Right renal cortex interstitium (tissue), 3 donors: ENCODE results near the gene PTTG1IP. TPM values are rescaled to one million over a fixed set of nuclear protein-coding genes. Genes with fewer than 3 reads are reported as not detected.

Experiments used
- DNase-seq, 3 donors: peaks; one replicate each; pipeline ENCODE4 v3.0.0-alpha.2; 2013; ENCODE audit warnings: low read depth in 3 of 3, low spot score in 2 of 3
- polyA plus RNA-seq, 3 donors: library from polyadenylated mRNA; unstranded; fragments of 120-200 nt; gene quantifications; one replicate each; pipeline ENCODE4 v1.2.1, GENCODE V29; 2013; ENCODE audit not compliant: insufficient read length in 3 of 3

PTTG1IP gene
- polyA plus RNA-seq, 3 donors: 262 to 281 (median 279) TPM

DNA sequence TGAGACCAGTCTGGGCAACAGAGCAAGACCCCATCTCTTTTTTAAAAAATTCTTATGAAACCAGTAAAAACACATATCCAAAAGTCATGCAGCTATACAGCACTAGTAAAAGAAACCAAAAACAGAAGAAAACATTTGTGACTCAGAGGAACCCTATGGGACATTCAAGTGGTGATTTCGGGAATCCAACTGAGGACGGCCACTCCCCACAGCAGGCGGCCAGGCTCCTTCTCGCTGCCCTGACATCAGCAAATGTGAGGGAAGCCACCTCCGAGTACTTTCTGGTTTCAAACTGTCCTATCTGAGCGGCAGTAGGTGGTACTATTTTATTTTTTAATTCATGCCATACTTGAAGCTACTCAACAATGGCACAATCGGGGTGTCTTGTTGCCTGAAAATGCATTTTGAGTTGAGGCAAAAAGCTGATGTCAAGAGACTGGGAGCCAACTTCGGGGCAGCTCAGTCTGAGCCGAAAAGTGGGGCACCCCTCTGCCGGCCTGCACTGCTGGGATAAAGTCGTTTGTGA lies 58.9 kb downstream of the PTTG1IP start:
- DNase-seq: no peak

DNA sequence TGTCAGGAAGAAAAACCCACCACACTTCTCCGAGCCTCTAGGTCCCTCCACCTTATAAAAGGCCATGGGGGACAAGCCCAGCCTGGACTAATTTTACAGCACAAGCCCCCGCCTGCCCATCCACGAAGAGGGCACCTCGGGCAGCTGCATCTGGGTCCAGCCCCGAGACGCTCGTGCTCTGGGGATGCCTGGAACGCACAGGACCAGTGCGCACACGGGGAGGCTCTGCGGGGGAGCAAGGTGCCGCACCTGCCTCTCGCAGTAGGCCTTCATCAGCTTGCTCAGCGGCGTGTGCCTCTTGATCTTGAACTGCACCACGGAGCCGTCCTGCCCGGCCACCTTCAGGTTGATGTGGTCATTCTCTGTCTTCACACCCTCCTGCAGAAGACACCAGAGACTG lies 59.8 kb downstream of the PTTG1IP start:
- no peak for DNase-seq

DNA sequence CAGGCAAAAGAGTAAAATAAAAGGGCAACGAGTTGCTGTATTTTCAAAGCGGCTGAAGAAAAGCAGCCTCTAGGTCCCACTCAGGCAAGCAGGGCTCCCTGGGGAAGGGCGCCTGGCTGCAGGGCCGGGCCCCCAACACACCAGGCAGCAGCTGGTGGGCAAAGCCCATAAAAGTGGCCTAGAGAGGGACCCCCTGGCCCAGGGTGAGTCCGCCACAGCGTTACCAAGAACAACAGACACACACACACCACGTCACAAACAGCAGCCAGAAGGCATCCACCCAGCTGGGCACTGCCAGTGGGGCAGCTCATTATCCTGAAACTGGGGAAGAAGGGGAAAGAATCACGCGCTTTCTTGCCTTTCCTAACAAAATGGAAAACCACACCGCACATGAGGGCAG lies 60.3 kb downstream of the PTTG1IP start:
- no peak for DNase-seq

DNA sequence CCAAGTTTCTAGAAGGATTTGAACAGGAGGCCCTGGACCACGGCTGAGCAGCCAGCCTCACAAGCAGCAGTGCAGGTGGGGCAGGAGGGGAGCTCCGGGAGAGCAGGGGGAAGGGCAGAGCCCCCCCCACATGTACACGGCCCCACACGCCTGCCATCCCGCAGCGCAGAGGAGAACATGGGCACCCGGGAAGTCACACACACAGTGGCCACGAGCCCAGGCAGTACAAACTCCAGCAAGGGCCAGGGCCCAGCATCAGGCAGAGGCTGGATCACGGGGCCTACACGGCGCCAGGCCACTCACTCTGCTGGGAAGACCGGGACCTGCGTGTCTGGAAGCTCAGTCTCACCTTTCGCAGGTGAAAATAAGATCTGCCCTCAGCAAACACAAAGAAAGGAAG lies 60.9 kb downstream of the PTTG1IP start:
- DNase-seq: no peak

DNA sequence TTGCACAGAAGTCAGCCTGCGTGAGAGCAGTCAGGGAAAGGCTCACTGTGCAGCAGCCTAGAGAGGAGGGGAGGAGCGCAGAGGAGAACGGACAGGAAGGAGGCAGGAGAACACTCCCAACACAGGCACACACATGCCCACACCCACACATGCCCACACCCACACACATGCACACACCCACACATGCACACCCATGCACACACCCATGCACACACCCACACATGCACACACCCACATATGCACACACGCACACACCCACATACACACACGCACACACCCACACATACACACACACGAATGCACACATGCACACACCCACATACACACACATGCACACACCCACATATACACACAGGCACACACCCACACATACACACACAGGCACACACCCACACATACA lies 62.7 kb downstream of the PTTG1IP start:
- no peak for DNase-seq

DNA sequence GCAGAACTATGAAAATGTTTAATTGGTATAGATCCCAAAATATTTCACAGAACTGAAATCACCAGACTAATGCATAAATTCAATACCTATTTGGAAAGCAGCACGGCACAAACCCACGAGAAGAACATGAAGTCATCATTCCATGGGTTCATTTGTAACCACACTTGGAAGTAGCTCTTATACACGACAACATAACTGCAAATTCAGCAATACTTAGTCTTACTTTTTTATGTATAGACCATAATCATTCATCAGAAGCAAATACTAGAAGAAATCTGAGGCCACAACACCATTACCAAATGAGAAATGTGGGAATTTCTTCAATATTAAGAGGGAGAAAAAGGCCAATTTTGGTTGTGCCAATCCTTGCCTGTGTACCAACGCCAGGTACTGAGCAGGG lies 67.6 kb downstream of the PTTG1IP start:
- DNase-seq: no peak

DNA sequence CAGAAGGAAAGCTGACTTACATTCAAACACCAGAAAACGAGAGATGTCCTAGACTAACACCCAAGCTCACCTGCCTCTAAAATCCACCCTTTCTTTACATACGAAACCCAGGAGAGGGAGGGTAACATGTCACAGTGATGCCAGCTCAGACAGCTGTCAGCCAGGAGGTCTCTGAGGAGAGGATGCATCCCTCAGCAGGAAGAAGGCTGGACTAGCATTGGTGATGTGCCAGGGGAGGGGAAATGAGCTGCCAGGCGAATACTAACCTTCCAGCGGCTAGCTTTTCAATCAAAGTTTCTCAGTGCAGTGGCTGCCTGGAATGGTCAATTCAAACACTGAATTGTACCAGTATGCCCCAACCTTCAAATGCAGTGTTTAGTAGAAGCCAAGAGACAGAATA lies 68.3 kb downstream of the PTTG1IP start:
- DNase-seq: no peak

DNA sequence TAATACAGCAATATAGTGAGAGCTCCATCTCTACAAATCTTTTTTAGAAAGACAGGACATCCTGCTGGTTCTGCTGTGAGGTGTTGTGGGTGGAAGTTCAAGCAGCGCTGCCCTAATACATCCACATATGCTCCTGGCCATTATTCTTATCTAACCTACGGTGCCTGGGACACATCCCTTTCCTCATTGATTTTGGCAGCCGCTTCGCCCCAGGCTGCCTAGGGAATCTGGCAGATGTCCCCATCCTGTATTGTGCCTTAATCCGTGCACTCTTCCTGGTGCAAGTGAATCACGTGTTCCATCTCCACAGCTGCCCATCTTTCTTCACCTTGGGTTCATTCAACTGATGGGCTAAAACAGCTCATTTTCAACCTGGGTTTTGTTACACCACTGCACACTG lies 68.7 kb downstream of the PTTG1IP start:
- no peak for DNase-seq

DNA sequence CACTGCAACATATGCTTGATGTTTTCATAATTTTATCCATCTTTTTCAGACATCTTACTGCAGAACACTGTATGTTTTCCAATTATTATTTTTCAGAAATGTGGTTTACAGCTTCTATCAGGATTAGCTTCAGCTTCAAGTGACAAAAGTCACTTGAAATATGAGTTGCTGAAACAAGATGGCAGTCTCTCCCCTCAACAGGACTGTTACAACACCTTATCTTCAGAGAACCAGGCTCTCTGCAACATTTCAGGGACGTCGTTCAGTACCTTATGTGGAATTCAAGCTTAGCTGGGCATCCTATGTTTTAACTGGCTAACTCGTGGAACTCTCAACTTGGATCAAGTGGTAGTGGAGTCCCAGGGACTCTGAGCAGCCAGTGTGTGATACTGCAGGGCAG lies 69.8 kb downstream of the PTTG1IP start:
- no peak for DNase-seq

DNA sequence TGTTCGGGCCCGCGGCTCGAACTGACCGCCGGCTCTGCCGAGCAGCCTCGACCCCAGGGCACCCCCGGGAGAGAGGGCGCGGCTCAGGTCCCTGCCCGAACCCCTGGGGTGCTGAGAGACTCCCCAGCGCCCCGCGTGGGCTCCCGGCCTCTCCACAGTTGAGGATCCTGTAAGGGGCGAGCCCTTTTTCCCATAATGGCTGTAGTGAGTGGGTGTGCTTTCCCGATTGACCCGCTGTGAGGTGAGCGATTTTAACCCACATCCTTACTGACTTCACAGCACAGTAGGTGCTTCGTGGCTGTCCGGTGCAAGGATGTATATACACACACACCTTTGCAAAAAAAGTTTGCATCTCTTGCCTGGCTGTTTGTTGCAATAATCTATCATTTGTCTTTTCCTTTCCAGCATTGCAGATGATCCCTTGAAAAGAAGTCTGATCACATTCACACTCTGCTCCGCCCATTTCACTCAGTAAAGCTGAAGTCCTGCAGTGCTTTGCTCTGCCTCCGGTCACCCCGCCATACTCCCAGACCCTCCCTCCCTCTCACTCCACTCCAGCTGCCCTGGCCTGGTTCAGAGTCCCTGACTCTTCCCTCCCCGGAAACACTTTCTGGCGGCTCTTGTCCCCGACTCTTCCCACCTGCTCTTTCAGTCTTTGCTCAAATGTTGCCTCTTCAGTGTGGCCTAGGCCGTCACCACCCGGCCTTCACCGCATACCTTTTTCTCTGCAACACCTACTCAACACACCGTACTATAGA lies 70.9 kb downstream of the PTTG1IP start:
- no peak for DNase-seq

DNA sequence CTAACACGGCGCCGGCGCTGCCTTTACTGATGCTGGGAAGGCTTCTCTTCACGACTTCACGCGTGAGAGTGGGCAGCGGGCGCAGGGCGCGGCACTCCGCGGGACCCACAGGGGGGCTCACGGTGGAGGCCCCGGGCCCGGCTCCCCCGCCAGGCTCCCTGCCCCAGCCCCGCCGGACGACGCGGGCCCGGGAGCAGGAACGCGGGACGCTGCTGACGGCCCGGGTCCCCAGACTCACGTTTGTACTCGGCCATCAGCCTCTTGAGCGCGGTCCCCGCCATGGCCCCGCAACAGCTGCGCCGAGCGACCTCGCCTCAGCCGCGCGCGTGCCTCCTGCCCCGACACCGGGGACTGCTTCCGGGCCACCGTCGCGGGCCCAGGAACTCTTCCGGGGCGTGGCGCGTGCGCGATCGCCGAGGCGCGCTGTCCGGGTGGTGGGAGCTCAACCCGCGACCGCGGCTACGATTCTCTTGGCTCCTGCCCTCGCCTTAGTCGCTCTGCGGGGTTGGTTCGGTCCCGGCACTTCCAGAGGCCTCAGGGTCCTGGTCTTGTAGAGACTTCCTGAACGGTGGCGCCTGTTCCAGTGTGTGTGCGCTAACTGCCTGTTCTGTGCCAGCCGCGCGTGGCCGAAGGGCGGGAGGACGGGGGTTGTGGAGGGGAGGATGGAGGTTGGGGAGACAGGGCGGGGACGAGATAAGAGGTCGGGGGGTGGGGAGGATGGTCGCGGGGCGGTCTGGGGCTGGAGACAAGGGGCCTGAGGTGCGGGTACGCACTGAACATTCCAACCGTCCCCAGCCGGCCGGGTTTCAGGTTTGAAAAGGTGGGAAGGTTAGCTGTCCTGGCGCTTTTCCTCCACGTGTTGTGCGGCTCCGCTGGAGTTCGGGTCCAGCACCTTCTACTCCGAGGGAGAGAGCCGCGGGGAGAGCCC lies 71.8 kb downstream of the PTTG1IP start, which contains the start of gene UBE2G2:
UBE2G2 (minus strand) TSS at position 353 of the 928 bp plus-strand sequence; CDS start at position 281, 72 bp downstream.
- peak in 1 of 3 donors; percentile 73 for DNase-seq

DNA sequence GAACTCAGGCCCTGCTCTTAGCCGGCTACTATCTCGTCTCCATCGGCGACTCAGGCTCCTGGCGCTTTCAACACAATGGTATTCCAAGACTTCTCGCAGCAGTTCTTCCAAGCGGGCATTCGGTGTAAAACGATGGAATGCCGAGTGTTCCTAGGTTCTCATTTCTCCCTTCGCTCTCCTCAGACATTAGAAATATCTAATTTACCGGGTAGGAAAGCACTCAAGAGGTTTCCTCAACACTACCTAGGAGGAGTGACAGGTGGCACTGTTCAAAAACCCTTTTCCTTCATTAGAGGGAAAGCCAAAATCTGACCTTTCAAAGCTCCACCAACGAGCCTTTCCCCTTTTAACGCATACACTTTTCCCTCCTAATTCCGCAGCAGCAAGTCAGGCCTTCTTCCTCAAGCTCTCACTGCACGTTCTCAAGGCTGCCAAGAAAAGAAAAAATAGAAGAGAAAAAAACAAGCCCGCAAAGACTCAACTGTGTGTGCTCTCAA lies 72.5 kb downstream of the PTTG1IP start:
- no peak for DNase-seq

DNA sequence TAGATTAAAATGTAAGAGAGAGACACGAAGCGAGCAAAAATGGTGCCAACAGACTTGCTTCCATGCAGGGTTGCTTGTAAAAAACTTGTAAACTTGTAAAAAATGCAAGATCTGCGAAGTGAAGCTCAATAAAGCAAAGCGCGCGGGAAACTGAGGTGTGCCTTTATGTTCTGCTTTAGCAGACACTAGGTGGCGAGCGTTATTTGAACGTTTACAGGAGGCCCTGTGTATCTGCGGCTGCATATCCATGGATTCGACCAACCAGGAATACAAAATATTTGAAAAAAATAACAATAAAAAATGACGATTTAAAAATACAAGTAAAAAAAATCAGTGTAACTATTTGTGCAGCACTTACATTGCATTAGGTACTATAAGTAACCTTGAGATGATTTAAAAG lies 73.4 kb downstream of the PTTG1IP start:
- DNase-seq: no peak

DNA sequence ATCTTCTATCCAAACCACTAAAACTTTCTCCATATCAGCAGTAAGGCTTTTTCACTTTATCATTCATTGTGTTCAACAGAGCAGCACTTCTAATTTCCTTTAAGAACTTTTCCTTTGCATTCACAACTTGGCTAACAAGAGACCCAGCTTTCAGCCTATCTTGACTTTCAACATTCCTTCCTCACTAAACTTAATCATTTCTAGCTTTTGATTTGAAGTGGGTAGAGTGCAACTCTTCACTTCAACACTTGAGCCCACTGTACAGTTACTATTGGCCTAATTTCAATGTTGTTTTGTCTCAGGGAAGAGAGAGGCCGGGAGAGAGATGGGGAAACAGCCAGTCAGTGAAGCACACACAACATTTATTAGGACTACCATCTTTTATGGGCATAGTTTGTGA lies 73.8 kb downstream of the PTTG1IP start:
- DNase-seq: no peak

Other genes starting within 250 kb of the PTTG1IP start
- not detected for gene KRTAP10-9, start 246.6 kb downstream of the PTTG1IP start, polyA plus RNA-seq
- gene KRTAP10-10, start 236.3 kb downstream of the PTTG1IP start, polyA plus RNA-seq: not detected
- not detected for gene KRTAP10-11, start 227.3 kb downstream of the PTTG1IP start, polyA plus RNA-seq
- gene KRTAP12-4, start 219.0 kb downstream of the PTTG1IP start, polyA plus RNA-seq: not detected
- gene KRTAP12-3, start 215.8 kb downstream of the PTTG1IP start, polyA plus RNA-seq: not detected
- gene KRTAP12-2, start 206.8 kb downstream of the PTTG1IP start, polyA plus RNA-seq: not detected
- gene KRTAP12-1, start 191.5 kb downstream of the PTTG1IP start, polyA plus RNA-seq: not detected
- not detected for gene KRTAP10-12, start 176.5 kb downstream of the PTTG1IP start, polyA plus RNA-seq
- under 1 TPM; 0.53 to 0.67 (median 0.62) TPM for gene TSPEAR, start 162.1 kb downstream of the PTTG1IP start, polyA plus RNA-seq
- 10 to 100 TPM; 63.1 to 80.9 (median 80.6) TPM for gene UBE2G2, start 71.9 kb downstream of the PTTG1IP start, polyA plus RNA-seq
- 100 to 1,000 TPM; 119 to 121 (median 119) TPM for gene SUMO3, start 55.6 kb downstream of the PTTG1IP start, polyA plus RNA-seq
- 10 to 100 TPM in 1 of 3 donors, 1 to 10 TPM in 2; 7.4 to 16.0 (median 8.1) TPM for gene ITGB2, start 47.2 kb upstream of the PTTG1IP start, polyA plus RNA-seq
- gene SLX9, start 66.3 kb upstream of the PTTG1IP start, polyA plus RNA-seq: 10 to 100 TPM; 13.4 to 14.3 (median 14.1) TPM
- 10 to 100 TPM; 14.0 to 15.7 (median 14.8) TPM for gene ADARB1, start 200.9 kb upstream of the PTTG1IP start, polyA plus RNA-seq